GM18861 (cell line): Measurements from ENCODE around the gene HIP1R.

Experiments
- ATAC-seq: cut with Tn5 transposase; IDR thresholded peaks from one replicate; pipeline ENCODE4 v1.9.1; 2021; ENCODE audit not compliant: unreplicated experiment

Gene HIP1R

DNA sequence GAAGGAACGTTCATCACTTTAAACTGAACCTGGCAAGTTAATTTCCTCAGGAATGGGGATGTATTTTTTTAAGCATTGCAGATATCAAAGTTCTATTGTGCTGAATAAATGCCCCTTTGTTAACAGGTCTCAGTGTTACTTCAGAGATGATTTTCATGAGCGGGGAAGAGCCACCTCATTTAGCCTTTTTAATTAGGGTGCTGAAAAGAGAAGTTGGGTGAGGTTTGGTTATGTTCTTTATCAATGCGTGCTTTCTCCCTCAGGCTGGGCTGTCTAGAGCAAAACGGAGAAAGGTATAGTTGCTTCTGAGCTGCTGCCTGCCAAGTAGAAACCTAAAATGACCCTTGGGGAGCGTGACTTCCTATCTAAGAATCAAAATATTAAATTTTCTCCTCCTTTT is 8.0 kb upstream of the HIP1R start:
- ATAC-seq, result no peak

DNA sequence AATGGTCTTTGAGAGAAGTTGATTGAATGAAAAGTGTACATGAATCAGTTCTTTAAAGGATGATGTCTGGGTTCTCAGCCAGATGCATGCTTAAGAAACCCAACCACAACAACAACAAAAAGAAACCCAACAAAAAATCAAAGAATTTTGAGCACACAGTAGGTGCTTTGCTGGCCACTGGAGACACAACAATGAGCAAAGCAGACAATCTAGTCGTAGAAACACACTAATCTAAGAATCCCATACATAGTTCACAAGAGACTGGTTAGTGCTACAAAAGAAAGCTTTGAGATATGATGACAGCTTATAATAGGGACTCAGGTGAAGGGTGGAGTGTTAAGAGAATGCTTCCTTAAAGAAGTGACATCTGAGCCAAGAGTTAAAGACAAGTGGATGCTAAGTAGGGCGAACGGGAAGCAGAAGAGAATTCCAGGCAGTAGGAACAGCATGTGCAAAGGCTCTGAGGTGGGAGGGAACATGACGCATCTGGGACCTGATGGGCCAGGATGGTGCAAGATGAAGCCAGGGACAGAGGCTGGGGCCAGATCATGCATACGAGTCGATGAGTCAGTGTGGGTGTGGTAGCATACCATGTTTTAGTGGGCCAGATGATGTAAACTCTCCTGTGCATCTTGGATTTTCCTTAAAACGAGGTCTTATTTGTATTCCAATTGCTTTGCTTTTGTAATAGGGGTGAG is 4.6 kb upstream of the HIP1R start:
- no peak for ATAC-seq

- ATAC-seq, result no peak
These were observed 945 bp upstream of the HIP1R start for GRCh38 chr12:122834104-122834920.

DNA sequence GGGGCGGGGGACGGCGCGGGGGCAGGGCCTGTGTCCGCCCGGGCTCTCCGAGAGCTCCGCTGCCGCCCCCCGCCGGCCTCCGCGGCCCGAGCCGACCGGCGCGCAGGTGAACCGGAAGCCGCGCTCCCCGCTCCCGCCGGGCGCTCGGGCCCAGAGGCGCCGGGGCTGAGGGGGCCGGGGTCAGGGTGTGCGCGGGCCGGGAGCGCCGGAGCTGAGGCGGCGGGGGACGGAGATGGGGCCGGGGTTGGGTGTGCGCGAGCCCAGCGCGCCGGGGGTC is 431 bp downstream of the HIP1R start:
- no peak for ATAC-seq

DNA sequence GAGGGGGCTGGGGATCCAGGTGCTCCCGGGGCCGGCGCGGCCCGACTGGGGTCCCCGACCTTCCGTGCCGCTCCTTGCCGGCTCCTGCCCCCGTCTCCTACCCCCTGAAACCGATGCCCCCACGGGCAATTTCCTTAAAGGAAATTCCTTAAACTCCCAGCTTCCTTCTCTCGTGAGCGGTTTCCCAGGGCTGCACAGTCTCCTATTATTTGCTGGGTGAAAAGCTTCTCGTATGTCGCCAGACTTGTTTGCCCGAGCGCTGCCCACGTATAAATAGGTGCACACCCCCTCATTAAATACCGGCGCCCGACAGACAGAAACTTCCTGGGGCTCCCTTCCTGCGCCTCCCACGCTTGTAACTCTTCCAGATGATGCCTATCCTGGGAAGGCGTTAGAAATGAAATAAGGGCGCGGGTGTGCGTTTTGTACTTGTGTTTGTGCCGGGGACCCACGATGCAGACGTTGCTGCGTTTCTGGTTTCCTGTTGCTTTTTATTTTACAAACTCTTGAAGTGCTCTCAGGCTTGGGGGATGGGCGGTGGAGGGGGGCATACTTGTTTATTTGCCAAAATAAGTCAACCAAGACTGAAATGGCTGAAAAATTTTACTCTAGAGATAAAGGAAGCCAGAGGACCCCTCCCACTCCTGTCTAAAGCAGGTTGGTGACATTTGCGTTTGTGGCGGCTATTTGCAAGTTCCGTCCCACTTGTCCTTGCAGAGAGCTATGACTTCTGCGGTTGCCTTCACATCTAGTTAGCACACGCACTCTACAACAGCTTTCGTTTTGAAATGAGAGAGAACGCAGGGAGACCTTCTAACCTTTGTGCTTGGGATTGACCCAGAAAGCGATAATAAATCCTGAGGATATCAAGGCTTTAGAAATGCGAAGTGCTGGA is 1.0 kb downstream of the HIP1R start:
- peak; percentile 52 for ATAC-seq

DNA sequence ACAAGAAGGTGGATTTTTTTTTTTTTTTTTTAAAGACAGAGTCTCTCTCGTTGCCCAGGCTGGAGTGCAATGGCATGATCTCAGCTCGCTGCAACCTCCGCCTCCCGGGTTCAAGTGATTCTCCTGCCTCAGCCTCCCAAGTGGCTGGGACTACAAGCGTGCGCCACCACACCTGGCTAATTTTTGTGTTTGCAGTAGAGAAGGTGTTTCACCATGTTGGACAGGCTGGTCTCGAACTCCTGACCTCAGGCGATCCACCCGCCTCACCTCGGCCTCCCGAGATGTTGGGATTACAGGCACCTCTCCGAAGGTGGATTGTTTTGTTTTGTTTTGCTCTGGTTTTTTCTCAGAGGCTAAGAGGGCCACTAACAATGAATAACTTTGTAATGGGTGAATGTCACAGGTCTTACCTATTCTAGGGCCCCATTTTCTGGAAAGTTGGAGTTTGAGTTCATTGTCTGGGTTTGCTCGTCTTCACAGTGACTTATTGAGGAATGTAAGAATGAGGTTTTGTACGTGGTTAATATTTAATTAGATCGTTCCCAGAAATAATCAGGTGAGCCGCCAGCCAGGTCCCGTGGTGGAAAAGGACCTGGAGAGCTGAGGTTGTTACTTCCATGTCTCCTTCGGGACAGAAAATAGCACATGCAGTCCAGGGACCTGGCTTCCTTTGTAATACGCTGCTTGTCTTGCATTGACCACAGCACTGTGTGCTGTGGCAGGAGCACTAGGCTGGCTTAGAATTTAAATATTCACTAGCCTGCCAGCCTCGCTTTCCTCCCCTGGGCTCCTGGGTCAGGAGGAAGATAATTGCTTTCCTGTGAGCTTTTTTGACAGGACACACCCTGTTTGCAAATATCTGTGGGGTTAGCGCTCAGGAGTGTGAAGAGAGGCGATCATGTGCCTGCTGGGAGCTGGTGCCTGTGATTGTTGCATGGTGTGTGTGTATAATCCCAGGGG is 2.3 kb downstream of the HIP1R start:
- no peak for ATAC-seq

DNA sequence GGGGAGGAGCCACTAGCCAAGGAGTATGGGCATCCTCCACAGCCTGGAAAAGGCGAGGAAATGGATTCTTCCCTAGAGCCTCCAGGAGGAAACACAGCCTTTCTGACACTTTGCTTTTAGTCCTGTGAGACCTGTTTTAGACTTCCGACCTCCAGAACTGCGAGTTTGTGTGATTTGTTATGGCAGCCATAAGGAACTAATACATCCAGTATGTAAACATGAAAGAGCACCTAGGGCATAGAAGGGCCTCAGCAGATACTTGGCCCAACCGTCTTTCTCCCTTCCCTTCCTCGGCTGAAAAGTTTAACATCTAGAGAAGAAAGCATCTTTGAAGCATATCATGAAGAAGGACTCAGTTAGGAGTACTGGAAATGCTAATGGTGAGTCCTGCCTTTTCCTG is 3.6 kb downstream of the HIP1R start:
- no peak for ATAC-seq

- ATAC-seq, result no peak
These were observed 4.8 kb downstream of the HIP1R start for GRCh38 chr12:122839907-122840554.

- no peak for ATAC-seq
These were observed 5.6 kb downstream of the HIP1R start for GRCh38 chr12:122840580-122841513.

GRCh38 chr12:122841544-122842321 is 6.5 kb downstream of the HIP1R start:
- ATAC-seq, result no peak

DNA sequence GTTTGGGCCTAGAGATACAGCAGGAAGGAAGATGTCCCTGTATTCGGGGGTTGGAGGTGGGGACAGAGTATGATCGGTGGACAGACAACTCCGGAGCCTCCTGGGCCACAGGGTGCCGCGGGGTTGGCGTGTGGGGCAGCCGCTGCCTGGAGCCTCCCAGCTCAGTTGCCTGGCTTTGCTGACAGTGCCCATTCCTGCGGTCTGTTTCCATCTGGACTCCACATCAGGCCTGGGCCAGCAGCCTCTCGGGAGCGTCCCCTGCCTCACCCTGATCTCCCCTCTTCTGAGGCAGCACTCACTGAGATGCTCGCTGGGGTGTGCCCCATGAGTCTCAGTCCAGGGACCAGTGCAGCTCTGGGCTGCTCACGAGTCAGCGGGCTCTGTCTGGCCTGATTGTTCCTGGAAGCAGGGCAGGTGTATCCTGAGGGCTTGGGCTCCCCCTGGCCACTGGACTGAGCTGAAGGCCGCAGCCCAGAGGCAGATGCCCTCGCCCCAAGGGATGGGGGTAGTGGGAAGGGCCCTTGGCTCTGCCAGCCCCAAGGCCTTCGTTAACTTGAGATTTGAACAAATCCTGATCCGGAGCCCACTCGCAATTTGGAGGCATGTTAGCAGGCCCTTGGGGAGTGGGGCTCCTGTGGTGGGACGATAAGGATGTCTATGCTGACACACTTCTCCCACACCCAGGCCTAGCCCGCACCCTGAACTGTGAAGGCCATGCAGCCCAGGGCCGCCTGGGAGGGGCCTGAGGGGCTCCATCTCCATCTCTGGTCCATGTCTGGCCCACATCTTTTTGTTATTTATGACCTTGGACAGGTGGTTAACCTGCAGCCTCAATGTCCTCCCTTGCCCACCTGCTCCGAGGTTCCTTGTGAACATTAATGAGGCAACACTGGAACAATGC is 7.5 kb downstream of the HIP1R start:
- ATAC-seq, result no peak

DNA sequence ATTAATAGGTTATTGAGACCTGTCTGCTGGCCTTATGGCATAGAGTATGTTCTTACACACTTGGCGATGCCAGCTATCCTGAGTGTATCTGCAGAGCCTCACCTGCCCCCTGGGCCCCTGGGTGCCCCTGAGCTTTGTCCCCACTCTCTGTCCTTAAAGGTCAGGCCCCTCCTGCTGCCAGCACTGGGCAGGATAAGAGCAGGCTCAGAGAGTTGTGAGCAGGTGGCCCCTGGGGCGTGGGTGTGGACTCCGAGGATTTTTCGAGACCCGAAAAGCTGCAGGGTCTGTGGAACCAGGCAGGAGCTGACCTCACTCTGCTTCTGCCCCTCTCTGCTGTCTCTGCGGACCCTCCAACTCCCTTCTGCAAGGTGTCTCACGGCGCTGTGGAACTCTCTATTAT is 8.2 kb downstream of the HIP1R start:
- no peak for ATAC-seq

GRCh38 chr12:122844366-122844971 is 9.2 kb downstream of the HIP1R start:
- ATAC-seq, result no peak

DNA sequence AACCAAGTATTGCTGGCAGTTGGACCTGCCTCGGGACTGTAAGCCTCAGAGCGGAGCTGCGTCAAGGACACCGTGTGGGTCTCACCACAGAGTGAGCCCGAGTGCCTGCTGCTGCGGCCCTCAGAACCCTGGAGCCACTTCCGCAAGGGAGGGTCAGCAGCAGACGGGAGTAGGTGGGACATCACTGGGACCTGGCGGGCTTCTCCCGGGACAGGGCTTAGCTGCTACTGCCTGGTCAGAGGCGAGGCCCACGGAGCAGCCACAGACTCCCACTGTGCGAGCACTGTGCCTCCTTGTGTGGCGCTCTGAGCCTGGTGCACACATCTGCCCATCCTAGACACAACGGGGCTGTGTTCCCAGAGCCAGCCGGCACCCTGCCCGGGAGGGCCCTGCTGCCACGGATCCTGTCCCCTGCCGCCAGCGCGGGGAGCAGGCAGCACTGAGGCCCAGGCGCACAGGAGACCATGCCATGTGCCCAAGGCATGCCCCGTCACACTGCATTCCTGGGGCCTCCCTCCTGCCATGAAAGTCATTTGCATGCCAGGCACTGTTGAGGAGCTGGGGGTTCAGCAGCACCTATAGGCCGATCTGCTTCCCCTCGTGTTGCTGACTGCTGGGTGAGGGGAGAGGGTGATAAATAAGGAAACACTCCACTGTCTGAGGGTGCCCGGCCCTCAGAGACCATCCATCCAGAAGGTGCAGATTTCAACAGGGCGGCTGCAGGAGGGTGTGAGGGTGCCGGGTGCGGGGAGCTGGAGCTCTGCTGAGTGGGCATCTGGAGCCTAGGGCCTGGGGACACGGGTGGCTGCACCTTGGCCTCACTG is 10.0 kb downstream of the HIP1R start:
- no peak for ATAC-seq

GRCh38 chr12:122845865-122846621 is 10.8 kb downstream of the HIP1R start:
- ATAC-seq, result no peak
